HepG2 (cell line): ENCODE measurements around the gene HECTD2. TPM values are rescaled to one million over a fixed set of nuclear protein-coding genes. Genes with fewer than 3 reads are reported as not detected.

ENCODE experiments used
- ATAC-seq: fragments of 200-7000 bp; cut with Tn5 transposase; 3 replicates; pipeline ENCODE4 v1.9.1; 2020; ENCODE audit warnings: mild to moderate bottlenecking, moderate library complexity
- BruUV-seq: library from RNA; stranded (reverse); fragments of 400-500 nt; replicated peaks from 2 replicates; lab custom pipeline; 2021; lab: Mats Ljungman, UMichigan
- CTCF ChIA-PET: fragments of 300-600 bp; formaldehyde crosslinking; extraction: SDS; loops from one replicate; lab custom pipeline; 2021; ENCODE audit warnings: low total read pairs, inconsistent platforms, low intra/inter-chr PET ratio; lab: Yijun Ruan, JAX
- POLR2A ChIA-PET: fragments of 350-600 bp; sonication (Branson Sonifier 250); formaldehyde crosslinking; loops from one replicate; lab custom pipeline; 2020; ENCODE audit warnings: antibody characterized with exemption, inconsistent platforms; lab: Yijun Ruan, JAX
- DNase-seq: peaks from one replicate; pipeline ENCODE4 v3.0.0-alpha.2; 2015; ENCODE audit warnings: low spot score
- FAIRE-seq: peaks from 3 replicates; lab custom pipeline; 2011; peaks lifted over from hg19 to GRCh38; lab: Jason Lieb, UNC
- H2AFZ ChIP-seq: one replicate; pipeline ENCODE4 v1.6.1; 2011; ENCODE audit warnings: low read length, inconsistent platforms
- H3K27ac ChIP-seq: fragments of 300-600 bp; 3 replicates; pipeline ENCODE4 v1.8.0; 2011; ENCODE audit warnings: mixed run types, mild to moderate bottlenecking, mixed read lengths, low read length, inconsistent platforms; ENCODE audit not compliant: insufficient read depth; ENCODE audit errors: extremely low read length
- H3K27me3 ChIP-seq, 2 experiments: fragments of 200-600 bp in 1 of 2; 2 replicates in 1 of 2; 3 replicates in 1 of 2; pipeline versions ENCODE4 v1.6.0 to v1.8.0; 2011; ENCODE audit warnings: low read length in 2 of 2, mild to moderate bottlenecking in 2 of 2, moderate library complexity in 2 of 2, inconsistent platforms in 1 of 2; ENCODE audit not compliant: insufficient read depth in 2 of 2, control insufficient read depth in 1 of 2
- H3K36me3 ChIP-seq, 2 experiments: fragments of 200-600 bp in 1 of 2; replicated peaks in 1 of 2; 2 replicates in 1 of 2; 3 replicates in 1 of 2; pipeline versions ENCODE4 v1.5.1 to v1.8.0; 2011; ENCODE audit warnings: low read length in 2 of 2, inconsistent platforms in 1 of 2; ENCODE audit not compliant: insufficient read depth in 2 of 2, control insufficient read depth in 1 of 2
- H3K4me1 ChIP-seq: 2 replicates; pipeline ENCODE4 v1.5.1; 2012; ENCODE audit warnings: low read length, inconsistent platforms; ENCODE audit not compliant: insufficient read depth
- H3K4me2 ChIP-seq: 2 replicates; pipeline ENCODE4 v1.6.0; 2011; ENCODE audit warnings: low read depth, low read length, inconsistent platforms
- H3K4me3 ChIP-seq, 3 experiments: fragments of 200-600 bp in 1 of 3; sonication (generic), shearing (Covaris generic) in 1 of 3; replicated peaks in 1 of 3; 2 replicates each; pipeline ENCODE4 v1.5.1; 2011 to 2016; ENCODE audit warnings: low read length in 3 of 3, inconsistent platforms in 2 of 3, low read depth in 2 of 3, mild to moderate bottlenecking in 2 of 3, control low read depth in 1 of 3, mixed read lengths in 1 of 3; ENCODE audit not compliant: insufficient read depth in 1 of 3
- H3K79me2 ChIP-seq: one replicate; pipeline ENCODE4 v1.6.1; 2011; ENCODE audit warnings: low read length, inconsistent platforms; ENCODE audit not compliant: insufficient read depth
- H3K9ac ChIP-seq: 2 replicates; pipeline ENCODE4 v1.6.0; 2011; ENCODE audit warnings: mild to moderate bottlenecking, low read depth, low read length, inconsistent platforms; ENCODE audit not compliant: insufficient read depth
- H3K9me3 ChIP-seq: 2 replicates; pipeline ENCODE4 v1.5.1; 2012; ENCODE audit warnings: mild to moderate bottlenecking, low read length
- H4K20me1 ChIP-seq: 2 replicates; pipeline ENCODE4 v1.6.0; 2011; ENCODE audit warnings: inconsistent platforms, mild to moderate bottlenecking, low read length, moderate library complexity; ENCODE audit not compliant: insufficient read depth
- AGO1 ChIP-seq: fragments of 200-400 bp; formaldehyde crosslinking; IDR thresholded peaks from 2 replicates; pipeline ENCODE4 v1.6.1; 2017; ENCODE audit warnings: mild to moderate bottlenecking, low read depth, low read length, moderate library complexity; ENCODE audit not compliant: poor library complexity, severe bottlenecking
- GRHL1 ChIP-seq: sonication (generic); formaldehyde crosslinking; conservative IDR thresholded peaks from 2 replicates; pipeline ENCODE4 v1.8.0; 2022; ENCODE audit warnings: missing genetic modification reagents
- HIVEP1 ChIP-seq: sonication (generic); formaldehyde crosslinking; IDR thresholded peaks from 2 replicates; pipeline ENCODE4 v1.4.0; 2020; ENCODE audit warnings: mild to moderate bottlenecking, missing genetic modification reagents
- IKZF4 ChIP-seq: sonication (generic); formaldehyde crosslinking; IDR thresholded peaks from 2 replicates; pipeline ENCODE4 v1.5.1; 2020; ENCODE audit warnings: borderline replicate concordance, mild to moderate bottlenecking, low read depth, missing genetic modification reagents; ENCODE audit errors: not compliant biosample characterization
- MIXL1 ChIP-seq: IDR thresholded peaks from 2 replicates; pipeline ENCODE4 v1.6.1; 2016
- TEAD2 ChIP-seq: sonication (generic); formaldehyde crosslinking; IDR thresholded peaks from 2 replicates; pipeline ENCODE4 v1.9.0; 2021; ENCODE audit warnings: missing genetic modification reagents
- ZNF468 ChIP-seq: sonication (generic); formaldehyde crosslinking; IDR thresholded peaks from 2 replicates; pipeline ENCODE4 v1.8.0; 2022; ENCODE audit warnings: mild to moderate bottlenecking, moderate library complexity, missing genetic modification reagents
- ZNF609 ChIP-seq: sonication (generic); formaldehyde crosslinking; IDR thresholded peaks from 2 replicates; pipeline ENCODE4 v1.4.0; 2020; ENCODE audit warnings: mild to moderate bottlenecking, missing genetic modification reagents, borderline replicate concordance
- WGBS: methylation state at CpG from one replicate; pipeline ENCODE4 v1.1.6; 2017; ENCODE audit warnings: low lambda C conversion rate; 5-methylcytosine and 5-hydroxymethylcytosine counted together
- in situ Hi-C: cut with HindIII; loops from 2 replicates; pipeline ENCODE4 v1.10.0; 2017; ENCODE audit warnings: low pct_unique_long_range_greater_than_20kb; ENCODE audit not compliant: extremely low pct_ligation_motif_present
- intact Hi-C: fragments of 100-400 bp; cut with micrococcal nuclease; formaldehyde crosslinking; loops from one replicate; pipeline ENCODE4 v1.10.0; 2022; ENCODE audit not compliant: unreplicated experiment
- polyA plus RNA-seq, 8 experiments: library from polyadenylated mRNA; depleted of rRNA in 3 of 8; stranded (reverse) in 7 of 8; unstranded in 1 of 8; fragments of >200 nt; fragmentation: Illumina TruSeq in 4 of 8; extraction: Trizol in 4 of 8; gene quantifications; 2 replicates each; pipeline versions ENCODE4 v1.2.1 to v1.2.3, GENCODE V29; 2011 to 2016; ENCODE audit warnings: low read depth in 4 of 8, missing spikeins in 1 of 8, mixed read lengths in 1 of 8; ENCODE audit not compliant: insufficient read depth in 1 of 8
- total RNA-seq, 5 experiments: library from RNA; depleted of rRNA; stranded (reverse); fragments of >200 nt; fragmentation: Illumina TruSeq; extraction: Trizol; gene quantifications; 2 replicates each; pipeline ENCODE4 v1.2.3, GENCODE V29; 2016; ENCODE audit warnings: low read depth in 1 of 5
- TF ChIP-seq, protein P1 (sequence below): IDR thresholded peaks from 2 replicates; pipeline ENCODE4 v1.6.1; 2016; ENCODE audit warnings: low read depth, borderline replicate concordance
- TF ChIP-seq, protein P2 (sequence below): sonication (generic); formaldehyde crosslinking; IDR thresholded peaks from 2 replicates; pipeline ENCODE4 v1.5.1; 2020; ENCODE audit warnings: missing genetic modification reagents, mild to moderate bottlenecking, borderline replicate concordance
- TF ChIP-seq, protein P3 (sequence below), 2 experiments: sonication (generic) in 1 of 2; formaldehyde crosslinking in 1 of 2; IDR thresholded peaks; 2 replicates each; pipeline versions ENCODE4 v1.5.1 to v1.6.1; 2011 to 2020; ENCODE audit warnings: borderline replicate concordance in 1 of 2, low read depth in 1 of 2, low read length in 1 of 2, mild to moderate bottlenecking in 1 of 2, missing genetic modification reagents in 1 of 2, moderate library complexity in 1 of 2

The HECTD2 gene
- total and polyA plus RNA-seq, 2 of the 13 experiments (the other 11 are each of a cell fraction or from before 2014, with no cell fraction given) = 3.2 to 5.2 TPM

DNA sequence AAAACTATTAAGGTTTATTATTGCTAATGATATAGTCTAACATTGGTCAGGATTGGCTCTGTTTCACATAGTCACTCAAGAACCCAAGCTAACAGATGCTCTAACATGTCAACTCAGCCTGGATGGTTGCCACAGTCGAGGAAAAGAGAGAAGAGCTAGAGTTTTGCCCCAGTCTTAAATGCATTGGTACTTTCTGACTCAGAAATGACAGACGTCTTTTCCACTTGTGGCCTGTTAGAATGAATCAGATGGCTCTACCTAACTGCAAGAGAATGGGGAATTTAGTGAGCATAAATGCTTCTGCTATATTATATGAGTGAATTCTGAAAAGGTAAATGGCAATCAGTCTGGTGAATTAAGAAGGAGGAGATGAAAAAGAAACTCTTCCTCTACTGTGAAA is 13.9 kb downstream of the HECTD2 start:
- ATAC-seq (no peak), DNase-seq (no peak), FAIRE-seq (no peak)
- no peaks in the 10 kb centered on the region for H3K36me3 ChIP-seq
- in situ Hi-C loops = no loop called here
- no peak overlapping the region for H3K9ac ChIP-seq
- H3K27ac ChIP-seq = no peak overlapping the region
- H2AFZ ChIP-seq = no peak overlapping the region
- WGBS = 52% methylated on average over 2 of the region's 2 CpGs
- CTCF ChIA-PET = no interaction called here
- BruUV-seq = no TSS peak
- no peak overlapping the region for H3K4me2 ChIP-seq
- H4K20me1 ChIP-seq = no peaks in the 10 kb centered on the region
- intact Hi-C loops = no loop called here
- no peak overlapping the region for H3K4me3 ChIP-seq
- no peaks in the 10 kb centered on the region for H3K9me3 ChIP-seq
- POLR2A ChIA-PET = no interaction called here
- no peaks in the 10 kb centered on the region for H3K4me1 ChIP-seq
- H3K27me3 ChIP-seq = no peaks in the 10 kb centered on the region
- no peaks in the 10 kb centered on the region for H3K79me2 ChIP-seq
- TF ChIP-seq, protein P1, sequence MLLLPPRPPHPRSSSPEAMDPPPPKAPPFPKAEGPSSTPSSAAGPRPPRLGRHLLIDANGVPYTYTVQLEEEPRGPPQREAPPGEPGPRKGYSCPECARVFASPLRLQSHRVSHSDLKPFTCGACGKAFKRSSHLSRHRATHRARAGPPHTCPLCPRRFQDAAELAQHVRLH (CRISPR knock-in tag) = no peak
- no peak for TF ChIP-seq AGO1
- TF ChIP-seq GRHL1 (CRISPR knock-in tag) = no peak
- TF ChIP-seq HIVEP1 = no peak
- TF ChIP-seq, protein P2, sequence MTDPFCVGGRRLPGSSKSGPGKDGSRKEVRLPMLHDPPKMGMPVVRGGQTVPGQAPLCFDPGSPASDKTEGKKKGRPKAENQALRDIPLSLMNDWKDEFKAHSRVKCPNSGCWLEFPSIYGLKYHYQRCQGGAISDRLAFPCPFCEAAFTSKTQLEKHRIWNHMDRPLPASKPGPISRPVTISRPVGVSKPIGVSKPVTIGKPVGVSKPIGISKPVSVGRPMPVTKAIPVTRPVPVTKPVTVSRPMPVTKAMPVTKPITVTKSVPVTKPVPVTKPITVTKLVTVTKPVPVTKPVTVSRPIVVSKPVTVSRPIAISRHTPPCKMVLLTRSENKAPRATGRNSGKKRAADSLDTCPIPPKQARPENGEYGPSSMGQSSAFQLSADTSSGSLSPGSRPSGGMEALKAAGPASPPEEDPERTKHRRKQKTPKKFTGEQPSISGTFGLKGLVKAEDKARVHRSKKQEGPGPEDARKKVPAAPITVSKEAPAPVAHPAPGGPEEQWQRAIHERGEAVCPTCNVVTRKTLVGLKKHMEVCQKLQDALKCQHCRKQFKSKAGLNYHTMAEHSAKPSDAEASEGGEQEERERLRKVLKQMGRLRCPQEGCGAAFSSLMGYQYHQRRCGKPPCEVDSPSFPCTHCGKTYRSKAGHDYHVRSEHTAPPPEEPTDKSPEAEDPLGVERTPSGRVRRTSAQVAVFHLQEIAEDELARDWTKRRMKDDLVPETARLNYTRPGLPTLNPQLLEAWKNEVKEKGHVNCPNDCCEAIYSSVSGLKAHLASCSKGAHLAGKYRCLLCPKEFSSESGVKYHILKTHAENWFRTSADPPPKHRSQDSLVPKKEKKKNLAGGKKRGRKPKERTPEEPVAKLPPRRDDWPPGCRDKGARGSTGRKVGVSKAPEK = no peak
- no peak for TF ChIP-seq TEAD2 (CRISPR knock-in tag)
- no peak for TF ChIP-seq MIXL1 (CRISPR knock-in tag)
- no peak for TF ChIP-seq ZNF468 (CRISPR knock-in tag)
- no peak for TF ChIP-seq IKZF4 (CRISPR knock-in tag)
- TF ChIP-seq ZNF609 (CRISPR knock-in tag) = no peak
- TF ChIP-seq, protein P3, sequence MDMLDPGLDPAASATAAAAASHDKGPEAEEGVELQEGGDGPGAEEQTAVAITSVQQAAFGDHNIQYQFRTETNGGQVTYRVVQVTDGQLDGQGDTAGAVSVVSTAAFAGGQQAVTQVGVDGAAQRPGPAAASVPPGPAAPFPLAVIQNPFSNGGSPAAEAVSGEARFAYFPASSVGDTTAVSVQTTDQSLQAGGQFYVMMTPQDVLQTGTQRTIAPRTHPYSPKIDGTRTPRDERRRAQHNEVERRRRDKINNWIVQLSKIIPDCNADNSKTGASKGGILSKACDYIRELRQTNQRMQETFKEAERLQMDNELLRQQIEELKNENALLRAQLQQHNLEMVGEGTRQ (IDR thresholded peaks at IDR 0.05; ENCODE audit: low read depth, low read length) = no peak
- TF ChIP-seq, protein P3 (CRISPR knock-in tag; IDR thresholded peaks at IDR 0.05; ENCODE audit: borderline replicate concordance) = no peak
